Activated naive CD4-positive, alpha-beta T cell treated with anti-CD3 and anti-CD28 coated beads, Interleukin-2, amount 10 ng/mL, durations not matched to agents 7 days and 5 days (primary cell): Measurements from ENCODE around the gene THAP3.
"Not testable (repeated sequence)": the region's sequence is repeated elsewhere in the genome, so short reads cannot be mapped to it uniquely, and the experiment has no call there.

Experiments used
- CTCF ChIA-PET: fragments of 350-600 bp; sonication (Branson Sonifier 250); formaldehyde crosslinking; loops from one replicate; lab custom pipeline; 2021; ENCODE audit warnings: antibody characterized with exemption; lab: Charles Lee
- DNase-seq: peaks from one replicate; pipeline ENCODE4 v3.0.0-alpha.2; 2020
- H3K27ac Mint-ChIP-seq: one replicate; pipeline ENCODE4 v1.8.0; 2021; ENCODE audit warnings: mild to moderate bottlenecking, moderate library complexity, mixed read lengths
- H3K27me3 Mint-ChIP-seq: one replicate; pipeline ENCODE4 v1.8.0; 2021; ENCODE audit warnings: mild to moderate bottlenecking, mixed read lengths
- H3K36me3 Mint-ChIP-seq: one replicate; pipeline ENCODE4 v1.8.0; 2021; ENCODE audit warnings: mixed read lengths
- H3K4me1 Mint-ChIP-seq: one replicate; pipeline ENCODE4 v1.8.0; 2021; ENCODE audit warnings: mixed read lengths
- H3K4me3 Mint-ChIP-seq: one replicate; pipeline ENCODE4 v1.8.0; 2021; ENCODE audit warnings: mild to moderate bottlenecking, moderate library complexity, mixed read lengths
- H3K9me3 Mint-ChIP-seq: one replicate; pipeline ENCODE4 v1.8.0; 2021; ENCODE audit warnings: mixed read lengths

The THAP3 gene

GRCh38 chr1:6596886-6597776, 27.5 kb upstream of the THAP3 start:
- Mint-ChIP-seq H3K9me3 (no peaks in the 10 kb centered on the region), H3K27ac (no peak overlapping the region), H3K27me3 (no peaks in the 10 kb centered on the region), H3K4me3 (no peak overlapping the region), H3K4me1 (peaks cover 47% of the 10 kb centered on the region), H3K36me3 (peaks cover 37% of the 10 kb centered on the region)
- CTCF ChIA-PET: interaction anchor here (2.0 kb wide), 1 partner anchor 42 kb away, joined by 5 read pairs; the partner anchor contains the start of genes NOL9 and TAS1R1
- DNase-seq: no peak

GRCh38 chr1:6597777-6598131, 26.9 kb upstream of the THAP3 start:
- Mint-ChIP-seq H3K4me3 (no peak overlapping the region), H3K4me1 (peaks cover 42% of the 10 kb centered on the region), H3K27ac (peak overlapping the region; percentile 67), H3K27me3 (no peaks in the 10 kb centered on the region), H3K9me3 (no peaks in the 10 kb centered on the region), H3K36me3 (peaks cover 37% of the 10 kb centered on the region)
- CTCF ChIA-PET: interaction anchor here (2.0 kb wide), 1 partner anchor 43 kb away, joined by 5 read pairs; the partner anchor contains the start of genes NOL9 and TAS1R1
- DNase-seq: no peak

GRCh38 chr1:6599141-6599975, 25.3 kb upstream of the THAP3 start:
- CTCF ChIA-PET: interaction anchor here (1.3 to 1.8 kb wide), 4 partner anchors 15 to 47 kb away, joined by 5 to 8 read pairs (median 6); partner anchors contain the start of genes NOL9 and TAS1R1
- H3K9me3 Mint-ChIP-seq: no peaks in the 10 kb centered on the region
- DNase-seq: peak; percentile 71

GRCh38 chr1:6599991-6600390, 24.7 kb upstream of the THAP3 start:
- H3K27me3 Mint-ChIP-seq: not testable (repeated sequence)

More at GRCh38 chr1:6599141-6599975, 25.3 kb upstream of the THAP3 start:
- Mint-ChIP-seq H3K4me3 (peak overlapping the region; percentile 85), H3K27me3 (no peaks in the 10 kb centered on the region), H3K4me1 (peaks cover 47% of the 10 kb centered on the region), H3K27ac (peak overlapping the region; percentile 96), H3K36me3 (peaks cover 31% of the 10 kb centered on the region)

GRCh38 chr1:6600410-6601048, 24.1 kb upstream of the THAP3 start:
- H3K4me1 Mint-ChIP-seq: peaks cover 54% of the 10 kb centered on the region
- no peak for DNase-seq
- H3K4me3 Mint-ChIP-seq: peak overlapping the region; percentile 85
- peaks cover 25% of the 10 kb centered on the region for H3K36me3 Mint-ChIP-seq
- no peaks in the 10 kb centered on the region for H3K9me3 Mint-ChIP-seq
- H3K27ac Mint-ChIP-seq: peak overlapping the region; percentile 96
- H3K27me3 Mint-ChIP-seq: no peaks in the 10 kb centered on the region
- CTCF ChIA-PET: interaction anchor here (0.8 to 1.8 kb wide), 8 partner anchors 16 to 112 kb away, joined by 3 to 8 read pairs (median 4); partner anchors contain the start of genes NOL9 and TAS1R1

More at GRCh38 chr1:6599991-6600390, 24.7 kb upstream of the THAP3 start:
- peak overlapping the region; percentile 96 for H3K27ac Mint-ChIP-seq
- H3K36me3 Mint-ChIP-seq: peaks cover 30% of the 10 kb centered on the region
- H3K4me3 Mint-ChIP-seq: peak overlapping the region; percentile 85
- CTCF ChIA-PET: interaction anchor here (0.8 to 1.8 kb wide), 5 partner anchors 16 to 47 kb away, joined by 3 to 8 read pairs (median 5); partner anchors contain the start of genes NOL9 and TAS1R1
- not testable (repeated sequence) for DNase-seq, H3K9me3 Mint-ChIP-seq
- H3K4me1 Mint-ChIP-seq: peaks cover 53% of the 10 kb centered on the region

- H3K27me3 Mint-ChIP-seq: no peaks in the 10 kb centered on the region
- H3K4me1 Mint-ChIP-seq: peaks cover 48% of the 10 kb centered on the region
- no peaks in the 10 kb centered on the region for H3K9me3 Mint-ChIP-seq
- peak overlapping the region; percentile 96 for H3K27ac Mint-ChIP-seq
- H3K4me3 Mint-ChIP-seq: peak overlapping the region; percentile 85
- peaks cover 17% of the 10 kb centered on the region for H3K36me3 Mint-ChIP-seq
- DNase-seq: peak; percentile 84
- CTCF ChIA-PET: interaction anchor here (0.8 to 1.8 kb wide), 9 partner anchors 11 to 113 kb away, joined by 3 to 5 read pairs (median 3); partner anchors contain the start of gene NOL9
Measured at GRCh38 chr1:6601049-6601922, 23.4 kb upstream of the THAP3 start.

- CTCF ChIA-PET: interaction anchor here (0.9 to 1.8 kb wide), 7 partner anchors 11 to 112 kb away, joined by 3 to 6 read pairs (median 4); partner anchors contain the start of gene NOL9
- DNase-seq: peak; percentile 39
- no peaks in the 10 kb centered on the region for H3K9me3 Mint-ChIP-seq
Measured at GRCh38 chr1:6601923-6602668, 22.6 kb upstream of the THAP3 start.

GRCh38 chr1:6602669-6603237, 21.9 kb upstream of the THAP3 start, which contains the start of gene KLHL21:
KLHL21 (minus strand) TSS chr1:6602869; CDS start chr1:6602817, 52 bp downstream.
- Mint-ChIP-seq H3K4me1 (peaks cover 40% of the 10 kb centered on the region), H3K4me3 (peak within 1 kb of the TSS; percentile 85), H3K27me3 (peaks cover 3% of the 10 kb centered on the region), H3K36me3 (peaks cover 13% of the 10 kb centered on the region), H3K27ac (peak within 1 kb of the TSS; percentile 99), H3K9me3 (no peaks in the 10 kb centered on the region)
- DNase-seq: peak; percentile 85
- CTCF ChIA-PET: interaction anchor here (0.8 to 1.8 kb wide), 5 partner anchors 21 to 112 kb away, joined by 3 to 6 read pairs (median 5); partner anchors contain the start of gene NOL9

More at GRCh38 chr1:6601923-6602668, 22.6 kb upstream of the THAP3 start:
- Mint-ChIP-seq H3K36me3 (peaks cover 17% of the 10 kb centered on the region), H3K27ac (peak overlapping the region; percentile 96), H3K4me1 (peaks cover 46% of the 10 kb centered on the region), H3K4me3 (peak overlapping the region; percentile 85), H3K27me3 (no peaks in the 10 kb centered on the region)

- CTCF ChIA-PET: interaction anchor here (0.6 to 1.8 kb wide), 3 partner anchors 31 to 113 kb away, joined by 3 to 6 read pairs (median 3); no protein-coding TSS in a partner anchor
Measured at GRCh38 chr1:6603238-6603914, 21.3 kb upstream of the THAP3 start.

GRCh38 chr1:6603915-6604558, 20.6 kb upstream of the THAP3 start:
- CTCF ChIA-PET: interaction anchor here (0.6 to 1.8 kb wide), 3 partner anchors 31 to 114 kb away, joined by 3 to 6 read pairs (median 3); no protein-coding TSS in a partner anchor
- no peaks in the 10 kb centered on the region for H3K9me3 Mint-ChIP-seq
- DNase-seq: peak; percentile 53

More at GRCh38 chr1:6603238-6603914, 21.3 kb upstream of the THAP3 start:
- peak overlapping the region; percentile 99 for H3K27ac Mint-ChIP-seq
- peaks cover 9% of the 10 kb centered on the region for H3K36me3 Mint-ChIP-seq
- peaks cover 6% of the 10 kb centered on the region for H3K27me3 Mint-ChIP-seq
- peak; percentile 79 for DNase-seq
- H3K4me3 Mint-ChIP-seq: peak overlapping the region; percentile 76
- H3K9me3 Mint-ChIP-seq: no peaks in the 10 kb centered on the region
- peaks cover 36% of the 10 kb centered on the region for H3K4me1 Mint-ChIP-seq

More at GRCh38 chr1:6603915-6604558, 20.6 kb upstream of the THAP3 start:
- H3K27ac Mint-ChIP-seq: peak overlapping the region; percentile 99
- H3K4me3 Mint-ChIP-seq: peak overlapping the region; percentile 76
- H3K4me1 Mint-ChIP-seq: peaks cover 31% of the 10 kb centered on the region
- peaks cover 6% of the 10 kb centered on the region for H3K27me3 Mint-ChIP-seq
- peaks cover 9% of the 10 kb centered on the region for H3K36me3 Mint-ChIP-seq
